GM20431 (cell line): ENCODE results near the gene MEIS1.

Experiments
- in situ Hi-C: fragments of 300-500 bp; cut with MseI, MboI; formaldehyde crosslinking; loops from one replicate; pipeline ENCODE4 v1.15.0; 2020; ENCODE audit warnings: low sequenced_read_pairs; ENCODE audit not compliant: unreplicated experiment

MEIS1 gene

GRCh38 chr2:66497431-66498288 lies 62.7 kb downstream of the MEIS1 start:
- in situ Hi-C loops = no loop called here

- in situ Hi-C loops = no loop called here
These were observed 63.5 kb downstream of the MEIS1 start for GRCh38 chr2:66498289-66498975.

GRCh38 chr2:66501267-66501666 lies 66.3 kb downstream of the MEIS1 start:
- in situ Hi-C loops = no loop called here

GRCh38 chr2:66506265-66506664 lies 71.3 kb downstream of the MEIS1 start:
- in situ Hi-C loops = no loop called here

GRCh38 chr2:66507673-66508201 lies 72.8 kb downstream of the MEIS1 start:
- in situ Hi-C loops = no loop called here

- in situ Hi-C loops = no loop called here
These were observed 73.7 kb downstream of the MEIS1 start for GRCh38 chr2:66508484-66509071.

- in situ Hi-C loops = no loop called here
These were observed 74.4 kb downstream of the MEIS1 start for GRCh38 chr2:66509326-66509811.

GRCh38 chr2:66512626-66513025 lies 77.7 kb downstream of the MEIS1 start:
- in situ Hi-C loops = no loop called here

GRCh38 chr2:66515743-66516142 lies 80.8 kb downstream of the MEIS1 start:
- in situ Hi-C loops = no loop called here

GRCh38 chr2:66516499-66516898 lies 81.6 kb downstream of the MEIS1 start:
- in situ Hi-C loops = no loop called here

- in situ Hi-C loops = no loop called here
These were observed 82.8 kb downstream of the MEIS1 start for GRCh38 chr2:66517772-66518171.

- in situ Hi-C loops = no loop called here
These were observed 84.4 kb downstream of the MEIS1 start for GRCh38 chr2:66519264-66519843.

GRCh38 chr2:66521291-66521922 lies 86.5 kb downstream of the MEIS1 start:
- in situ Hi-C loops = no loop called here

GRCh38 chr2:66522611-66523376 lies 87.9 kb downstream of the MEIS1 start:
- in situ Hi-C loops = no loop called here

GRCh38 chr2:66523377-66523969 lies 88.5 kb downstream of the MEIS1 start:
- in situ Hi-C loops = no loop called here

- in situ Hi-C loops = no loop called here
These were observed 89.1 kb downstream of the MEIS1 start for GRCh38 chr2:66523990-66524389.

- in situ Hi-C loops = no loop called here
These were observed 90.7 kb downstream of the MEIS1 start for GRCh38 chr2:66525606-66526005.

GRCh38 chr2:66526180-66526579 lies 91.3 kb downstream of the MEIS1 start:
- in situ Hi-C loops = no loop called here
